GM12878 (cell line): Measurements from ENCODE around the gene BTBD9.

Experiments used
- ASH2L ChIP-seq: fragments of 300-600, 200-600 bp; sonication (generic); IDR thresholded peaks from 2 replicates; pipeline ENCODE4 v1.6.1; 2017; ENCODE audit warnings: low read depth, mild to moderate bottlenecking, borderline replicate concordance
- CHD2 ChIP-seq: IDR thresholded peaks from 2 replicates; pipeline ENCODE4 v1.6.1; 2011; ENCODE audit warnings: low read depth, low read length, improper control_type of control experiment, borderline replicate concordance
- CTCF ChIP-seq, 3 experiments: IDR thresholded peaks in 2 of 3; conservative IDR thresholded peaks in 1 of 3; 2 replicates each; pipeline ENCODE4 v1.5.1; 2011; ENCODE audit warnings: low read depth in 3 of 3, low read length in 3 of 3, mild to moderate bottlenecking in 3 of 3, control low read depth in 2 of 3, moderate library complexity in 2 of 3, inconsistent platforms in 1 of 3, mixed read lengths in 1 of 3; ENCODE audit not compliant: control insufficient read depth in 2 of 3, insufficient read depth in 1 of 3; ENCODE audit errors: extremely low read depth in 1 of 3
- EP300 ChIP-seq, 2 experiments: fragments of 150-350 bp in 1 of 2; IDR thresholded peaks; 2 replicates each; pipeline ENCODE4 v1.6.1; 2011 to 2012; ENCODE audit warnings: low read depth in 2 of 2, low read length in 2 of 2, borderline replicate concordance in 1 of 2, improper control_type of control experiment in 1 of 2, inconsistent platforms in 1 of 2; ENCODE audit not compliant: control insufficient read depth in 1 of 2
- EZH2 ChIP-seq: IDR thresholded peaks from 2 replicates; pipeline ENCODE4 v1.6.1; 2012; ENCODE audit warnings: low read depth, mild to moderate bottlenecking, control low read depth, inconsistent platforms, low read length, borderline replicate concordance; ENCODE audit not compliant: control insufficient read depth
- MXI1 ChIP-seq: fragments of 150-350 bp; IDR thresholded peaks from 2 replicates; pipeline ENCODE4 v1.6.1; 2011; ENCODE audit warnings: low read depth, mild to moderate bottlenecking, inconsistent platforms, low read length, improper control_type of control experiment
- RAD51 ChIP-seq: fragments of 450-650 bp; IDR thresholded peaks from 2 replicates; pipeline ENCODE4 v1.6.1; 2016; ENCODE audit warnings: moderate library complexity, mild to moderate bottlenecking, inconsistent platforms
- RB1 ChIP-seq: fragments of 450-650 bp; formaldehyde crosslinking; IDR thresholded peaks from 2 replicates; pipeline ENCODE4 v1.6.1; 2017; ENCODE audit warnings: mild to moderate bottlenecking, borderline replicate concordance
- SKIL ChIP-seq: fragments of 450-650 bp; IDR thresholded peaks from 2 replicates; pipeline ENCODE4 v1.6.1; 2017; ENCODE audit warnings: mild to moderate bottlenecking, low read depth, inconsistent platforms; ENCODE audit not compliant: poor library complexity, severe bottlenecking
- SRF ChIP-seq, 2 experiments: IDR thresholded peaks; 2 replicates each; pipeline ENCODE4 v1.6.1; 2011; ENCODE audit warnings: low read depth in 2 of 2, low read length in 2 of 2, mild to moderate bottlenecking in 1 of 2, moderate library complexity in 1 of 2
- TF ChIP-seq, protein P1 (sequence below): IDR thresholded peaks from 2 replicates; pipeline ENCODE4 v1.6.1; 2012; ENCODE audit warnings: mild to moderate bottlenecking, low read depth, low read length

- no peak for TF ChIP-seq SRF (IDR thresholded peaks at IDR 0.05; ENCODE audit: low read depth in 2 of 2, low read length in 2 of 2)
- no peak for TF ChIP-seq RB1
- TF ChIP-seq EZH2 = no peak
- no peak for TF ChIP-seq CTCF (IDR thresholded peaks at IDR 0.05 in 2 of 3, conservative IDR thresholded peaks at IDR 0.05 in 1 of 3; ENCODE audit: control insufficient read depth in 2 of 3, extremely low read depth in 1 of 3, insufficient read depth in 1 of 3, low read depth in 3 of 3, low read length in 3 of 3)
- no peak for TF ChIP-seq CHD2
- TF ChIP-seq, protein P1, sequence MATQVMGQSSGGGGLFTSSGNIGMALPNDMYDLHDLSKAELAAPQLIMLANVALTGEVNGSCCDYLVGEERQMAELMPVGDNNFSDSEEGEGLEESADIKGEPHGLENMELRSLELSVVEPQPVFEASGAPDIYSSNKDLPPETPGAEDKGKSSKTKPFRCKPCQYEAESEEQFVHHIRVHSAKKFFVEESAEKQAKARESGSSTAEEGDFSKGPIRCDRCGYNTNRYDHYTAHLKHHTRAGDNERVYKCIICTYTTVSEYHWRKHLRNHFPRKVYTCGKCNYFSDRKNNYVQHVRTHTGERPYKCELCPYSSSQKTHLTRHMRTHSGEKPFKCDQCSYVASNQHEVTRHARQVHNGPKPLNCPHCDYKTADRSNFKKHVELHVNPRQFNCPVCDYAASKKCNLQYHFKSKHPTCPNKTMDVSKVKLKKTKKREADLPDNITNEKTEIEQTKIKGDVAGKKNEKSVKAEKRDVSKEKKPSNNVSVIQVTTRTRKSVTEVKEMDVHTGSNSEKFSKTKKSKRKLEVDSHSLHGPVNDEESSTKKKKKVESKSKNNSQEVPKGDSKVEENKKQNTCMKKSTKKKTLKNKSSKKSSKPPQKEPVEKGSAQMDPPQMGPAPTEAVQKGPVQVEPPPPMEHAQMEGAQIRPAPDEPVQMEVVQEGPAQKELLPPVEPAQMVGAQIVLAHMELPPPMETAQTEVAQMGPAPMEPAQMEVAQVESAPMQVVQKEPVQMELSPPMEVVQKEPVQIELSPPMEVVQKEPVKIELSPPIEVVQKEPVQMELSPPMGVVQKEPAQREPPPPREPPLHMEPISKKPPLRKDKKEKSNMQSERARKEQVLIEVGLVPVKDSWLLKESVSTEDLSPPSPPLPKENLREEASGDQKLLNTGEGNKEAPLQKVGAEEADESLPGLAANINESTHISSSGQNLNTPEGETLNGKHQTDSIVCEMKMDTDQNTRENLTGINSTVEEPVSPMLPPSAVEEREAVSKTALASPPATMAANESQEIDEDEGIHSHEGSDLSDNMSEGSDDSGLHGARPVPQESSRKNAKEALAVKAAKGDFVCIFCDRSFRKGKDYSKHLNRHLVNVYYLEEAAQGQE = no peak
- no peak for TF ChIP-seq EP300 (IDR thresholded peaks at IDR 0.05; ENCODE audit: borderline replicate concordance in 1 of 2, control insufficient read depth in 1 of 2, low read depth in 2 of 2, low read length in 2 of 2)
- no peak for TF ChIP-seq RAD51
- TF ChIP-seq MXI1 = no peak
- no peak for TF ChIP-seq SKIL
- no peak for TF ChIP-seq ASH2L
Observed at GRCh38 chr6:38171997-38172738, 467.6 kb downstream of the BTBD9 start.
